GM12878 (cell line): ENCODE measurements around the gene CAMK2A. TPM values are rescaled to one million over a fixed set of nuclear protein-coding genes. Genes with fewer than 3 reads are reported as not detected.

ENCODE experiments used
- ATAC-seq: fragments of 200-7000 bp; cut with Tn5 transposase; 3 replicates; pipeline ENCODE4 v1.9.1; 2020; ENCODE audit warnings: mild to moderate bottlenecking, moderate library complexity
- BruUV-seq: library from RNA; stranded (reverse); fragments of 400-500 nt; replicated peaks from 2 replicates; lab custom pipeline; 2021; lab: Mats Ljungman, UMichigan
- CTCF ChIA-PET: fragments of 300-600 bp; sonication (Branson Sonifier 250); formaldehyde crosslinking; extraction: SDS; loops from one replicate; lab custom pipeline; 2021; ENCODE audit warnings: inconsistent platforms; lab: Yijun Ruan, JAX
- POLR2A ChIA-PET: fragments of 350-600 bp; formaldehyde crosslinking; extraction: SDS; loops from one replicate; lab custom pipeline; 2021; ENCODE audit warnings: inconsistent platforms; lab: Charles Lee
- RAD21 ChIA-PET: fragments of 300-600 bp; sonication (Branson Sonifier 250); formaldehyde crosslinking; loops from one replicate; lab custom pipeline; 2023; ENCODE audit warnings: antibody characterized with exemption; ENCODE audit not compliant: unreplicated experiment; lab: Charles Lee
- SMC1A ChIA-PET: fragments of 300-600 bp; sonication (Branson Sonifier 250); formaldehyde crosslinking; loops from one replicate; lab custom pipeline; 2023; ENCODE audit not compliant: unreplicated experiment, uncharacterized antibody; lab: Charles Lee
- DNase-seq: peaks from one replicate; pipeline ENCODE4 v3.0.0-alpha.2; 2011; ENCODE audit warnings: low read depth, low spot score
- FAIRE-seq: peaks from 3 replicates; lab custom pipeline; 2011; peaks lifted over from hg19 to GRCh38; lab: Jason Lieb, UNC
- H2AFZ ChIP-seq: 2 replicates; pipeline ENCODE4 v1.6.0; 2011; ENCODE audit warnings: low read depth, low read length, control low read depth; ENCODE audit not compliant: control insufficient read depth
- H3K27ac ChIP-seq: 2 replicates; pipeline ENCODE4 v1.5.1; 2011; ENCODE audit warnings: control low read depth; ENCODE audit not compliant: control insufficient read depth, insufficient read depth
- H3K27me3 ChIP-seq, 2 experiments: replicated peaks in 1 of 2; 2 replicates each; pipeline versions ENCODE4 v1.6.0 to v1.6.1; 2011; ENCODE audit warnings: low read length in 1 of 2; ENCODE audit not compliant: control insufficient read depth in 2 of 2, insufficient read depth in 2 of 2
- H3K36me3 ChIP-seq, 2 experiments: 2 replicates each; pipeline ENCODE4 v1.5.1; 2011; ENCODE audit warnings: low read length in 1 of 2; ENCODE audit not compliant: control insufficient read depth in 2 of 2, insufficient read depth in 2 of 2
- H3K4me1 ChIP-seq: 2 replicates; pipeline ENCODE4 v1.6.1; 2011; ENCODE audit warnings: mild to moderate bottlenecking, low read length, moderate library complexity, mixed read lengths; ENCODE audit not compliant: control insufficient read depth, insufficient read depth
- H3K4me2 ChIP-seq: 2 replicates; pipeline ENCODE4 v1.6.0; 2011; ENCODE audit warnings: control low read depth; ENCODE audit not compliant: control insufficient read depth, insufficient read depth
- H3K4me3 ChIP-seq: fragments of 200-600 bp; sonication (generic); 2 replicates; pipeline ENCODE4 v1.5.1; 2016
- H3K79me2 ChIP-seq: 2 replicates; pipeline ENCODE4 v1.6.0; 2011; ENCODE audit warnings: low read length; ENCODE audit not compliant: control insufficient read depth, insufficient read depth
- H3K9ac ChIP-seq: 2 replicates; pipeline ENCODE4 v1.8.0; 2011; ENCODE audit warnings: low read length, control low read depth, mixed read lengths; ENCODE audit not compliant: control insufficient read depth, insufficient read depth
- H3K9me3 ChIP-seq: replicated peaks from 3 replicates; pipeline ENCODE4 v1.5.1; 2011; ENCODE audit warnings: mild to moderate bottlenecking, low read length; ENCODE audit not compliant: control insufficient read depth, insufficient read depth
- H4K20me1 ChIP-seq: 2 replicates; pipeline ENCODE4 v1.6.0; 2011; ENCODE audit not compliant: control insufficient read depth, insufficient read depth
- CHD1 ChIP-seq: IDR thresholded peaks from 2 replicates; pipeline ENCODE4 v1.6.1; 2012; ENCODE audit warnings: low read depth, low read length, improper control_type of control experiment
- EED ChIP-seq: sonication (generic); IDR thresholded peaks from 2 replicates; pipeline ENCODE4 v1.6.1; 2016; ENCODE audit warnings: antibody characterized with exemption, low read depth
- FOS ChIP-seq: IDR thresholded peaks from 3 replicates; pipeline ENCODE4 v1.6.1; 2011; ENCODE audit warnings: borderline replicate concordance; ENCODE audit not compliant: insufficient read length; ENCODE audit errors: extremely low read depth
- PML ChIP-seq: IDR thresholded peaks from 2 replicates; pipeline ENCODE4 v1.6.1; 2012; ENCODE audit warnings: low read length, inconsistent platforms
- RB1 ChIP-seq: fragments of 450-650 bp; formaldehyde crosslinking; IDR thresholded peaks from 2 replicates; pipeline ENCODE4 v1.6.1; 2017; ENCODE audit warnings: mild to moderate bottlenecking, borderline replicate concordance
- SMARCA5 ChIP-seq: fragments of 450-650 bp; IDR thresholded peaks from 2 replicates; pipeline ENCODE4 v1.6.1; 2017; ENCODE audit warnings: mild to moderate bottlenecking
- WGBS: methylation state at CpG from one replicate; pipeline ENCODE4 v1.1.6; 2016; ENCODE audit warnings: low lambda C conversion rate; ENCODE audit not compliant: insufficient replicate concordance, insufficient coverage; ENCODE audit errors: missing lambda C conversion rate; 5-methylcytosine and 5-hydroxymethylcytosine counted together
- in situ Hi-C: fragments of 300-500 bp; cut with MboI; formaldehyde crosslinking; loops from 9 replicates; pipeline ENCODE4 v1.14.3; 2018; ENCODE audit warnings: mixed read lengths
- intact Hi-C: fragments of 100-400 bp; cut with micrococcal nuclease; formaldehyde crosslinking; loops from one replicate; pipeline ENCODE4 v1.14.2; 2022; ENCODE audit not compliant: unreplicated experiment
- polyA plus RNA-seq, 11 experiments: library from polyadenylated mRNA; depleted of rRNA in 4 of 11; unstranded in 6 of 11; stranded (reverse) in 5 of 11; fragments of >200 nt; fragmentation: Nextera tagmentation in 4 of 11; fragmentation: Illumina TruSeq in 1 of 11; extraction: Ambion mirVana in 4 of 11; extraction: Trizol in 1 of 11; gene quantifications; 1 replicate in 1 of 11; 2 replicates in 10 of 11; pipeline versions ENCODE4 v1.2.1 to v1.2.3, GENCODE V29; 2011 to 2016; ENCODE audit warnings: inconsistent platforms in 2 of 11, missing spikeins in 2 of 11, low read depth in 1 of 11
- total RNA-seq, 4 experiments: library from RNA; depleted of rRNA in 3 of 4; stranded (reverse); fragments of >200 nt in 3 of 4; fragmentation: Illumina TruSeq in 1 of 4; extraction: Trizol in 1 of 4; gene quantifications; 2 replicates each; pipeline versions ENCODE4 v1.2.1 to v1.2.3, GENCODE V29; 2013 to 2021
- TF ChIP-seq, protein P1 (sequence below): fragments of 450-650 bp; formaldehyde crosslinking; IDR thresholded peaks from 2 replicates; pipeline ENCODE4 v1.4.0; 2022; ENCODE audit warnings: mild to moderate bottlenecking, moderate library complexity
- TF ChIP-seq, protein P2 (sequence below): IDR thresholded peaks from 2 replicates; pipeline ENCODE4 v1.6.1; 2011; ENCODE audit warnings: low read depth, low read length, improper control_type of control experiment, borderline replicate concordance

Gene CAMK2A
- total and polyA plus RNA-seq, 10 of the 15 experiments (the other 5 are each of a cell fraction or from before 2014, with no cell fraction given): 0.11 TPM; not detected in 9

DNA sequence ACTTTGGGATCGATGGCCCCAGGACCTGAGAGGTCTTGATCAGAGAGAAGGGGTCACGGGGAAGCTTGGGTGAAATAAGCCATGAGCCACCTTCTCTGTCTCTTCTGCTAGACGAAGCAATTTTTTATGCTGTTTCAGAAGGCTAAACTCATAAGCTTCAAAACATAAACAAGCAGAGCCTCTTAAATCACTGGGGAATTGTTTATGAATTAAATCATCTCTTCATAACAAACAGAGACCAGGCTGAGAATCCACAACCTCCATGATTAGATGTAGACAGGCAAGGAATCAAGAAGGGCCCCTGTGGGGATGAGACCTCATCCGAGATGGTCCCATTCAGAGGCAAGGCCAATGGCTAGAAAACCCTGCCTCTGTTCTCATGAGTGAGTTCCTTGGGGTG lies 46.2 kb upstream of the CAMK2A start:
- H3K9ac ChIP-seq: no peak overlapping the region
- no peaks in the 10 kb centered on the region for H3K36me3 ChIP-seq
- in situ Hi-C loops (no loop called here), intact Hi-C loops (no loop called here)
- H3K79me2 ChIP-seq: no peaks in the 10 kb centered on the region
- H3K27ac ChIP-seq: no peak overlapping the region
- ChIA-PET RAD21 (no interaction called here), CTCF (interaction anchor here (1.6 to 2.0 kb wide), 2 partner anchors 14 to 117 kb away, joined by 3 to 7 read pairs; no protein-coding TSS in a partner anchor), SMC1A (interaction anchor here (0.7 kb wide), 1 partner anchor 15 kb away, joined by 3 read pairs; no protein-coding TSS in a partner anchor), POLR2A (interaction anchor here (1.3 kb wide), 1 partner anchor 16 kb away, joined by 3 read pairs; no protein-coding TSS in a partner anchor)
- BruUV-seq: no TSS peak
- DNase-seq: no peak
- no peaks in the 10 kb centered on the region for H3K9me3 ChIP-seq
- 32% methylated on average over 4 of the region's 4 CpGs for WGBS
- H3K4me1 ChIP-seq: no peaks in the 10 kb centered on the region; the same call in 1 of the 2 replicates
- H3K27me3 ChIP-seq: no peaks in the 10 kb centered on the region
- no peak for TF ChIP-seq SMARCA5
- no peak for TF ChIP-seq CHD1
- TF ChIP-seq, protein P1, sequence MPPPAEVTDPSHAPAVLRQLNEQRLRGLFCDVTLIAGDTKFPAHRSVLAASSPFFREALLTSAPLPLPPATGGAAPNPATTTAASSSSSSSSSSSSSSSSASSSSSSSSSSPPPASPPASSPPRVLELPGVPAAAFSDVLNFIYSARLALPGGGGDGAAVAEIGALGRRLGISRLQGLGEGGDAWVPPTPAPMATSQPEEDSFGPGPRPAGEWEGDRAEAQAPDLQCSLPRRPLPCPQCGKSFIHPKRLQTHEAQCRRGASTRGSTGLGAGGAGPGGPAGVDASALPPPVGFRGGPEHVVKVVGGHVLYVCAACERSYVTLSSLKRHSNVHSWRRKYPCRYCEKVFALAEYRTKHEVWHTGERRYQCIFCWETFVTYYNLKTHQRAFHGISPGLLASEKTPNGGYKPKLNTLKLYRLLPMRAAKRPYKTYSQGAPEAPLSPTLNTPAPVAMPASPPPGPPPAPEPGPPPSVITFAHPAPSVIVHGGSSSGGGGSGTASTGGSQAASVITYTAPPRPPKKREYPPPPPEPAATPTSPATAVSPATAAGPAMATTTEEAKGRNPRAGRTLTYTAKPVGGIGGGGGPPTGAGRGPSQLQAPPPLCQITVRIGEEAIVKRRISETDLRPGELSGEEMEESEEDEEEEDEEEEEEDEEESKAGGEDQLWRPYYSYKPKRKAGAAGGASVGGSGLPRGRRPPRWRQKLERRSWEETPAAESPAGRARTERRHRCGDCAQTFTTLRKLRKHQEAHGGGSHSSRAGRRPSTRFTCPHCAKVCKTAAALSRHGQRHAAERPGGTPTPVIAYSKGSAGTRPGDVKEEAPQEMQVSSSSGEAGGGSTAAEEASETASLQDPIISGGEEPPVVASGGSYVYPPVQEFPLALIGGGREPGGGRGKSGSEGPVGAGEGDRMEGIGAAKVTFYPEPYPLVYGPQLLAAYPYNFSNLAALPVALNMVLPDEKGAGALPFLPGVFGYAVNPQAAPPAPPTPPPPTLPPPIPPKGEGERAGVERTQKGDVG (CRISPR knock-in tag): no peak
- TF ChIP-seq PML: no peak
- no peak for TF ChIP-seq EED
- TF ChIP-seq, protein P2, sequence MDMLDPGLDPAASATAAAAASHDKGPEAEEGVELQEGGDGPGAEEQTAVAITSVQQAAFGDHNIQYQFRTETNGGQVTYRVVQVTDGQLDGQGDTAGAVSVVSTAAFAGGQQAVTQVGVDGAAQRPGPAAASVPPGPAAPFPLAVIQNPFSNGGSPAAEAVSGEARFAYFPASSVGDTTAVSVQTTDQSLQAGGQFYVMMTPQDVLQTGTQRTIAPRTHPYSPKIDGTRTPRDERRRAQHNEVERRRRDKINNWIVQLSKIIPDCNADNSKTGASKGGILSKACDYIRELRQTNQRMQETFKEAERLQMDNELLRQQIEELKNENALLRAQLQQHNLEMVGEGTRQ: no peak
- TF ChIP-seq RB1: no peak
- no peak for TF ChIP-seq FOS
- ATAC-seq: no peak
- H3K4me2 ChIP-seq: no peak overlapping the region
- FAIRE-seq: no peak
- H2AFZ ChIP-seq: no peak overlapping the region
- H4K20me1 ChIP-seq: no peaks in the 10 kb centered on the region
- no peak overlapping the region for H3K4me3 ChIP-seq
